Pons (tissue), 1 donor: ENCODE data around the gene BAG3.
"Not testable (repeated sequence)": the region's sequence is repeated elsewhere in the genome, so short reads cannot be mapped to it uniquely, and the experiment has no call there.

ENCODE experiments used
- DNase-seq: peaks from one replicate; pipeline ENCODE4 v3.0.0-alpha.2; 2016; ENCODE audit warnings: low spot score

BAG3 gene

GRCh38 chr10:119640875-119641526 is 10.2 kb upstream of the BAG3 start:
- DNase-seq: no peak

- no peak for DNase-seq
Measured at GRCh38 chr10:119642556-119643111, 8.5 kb upstream of the BAG3 start.

GRCh38 chr10:119643306-119644204 is 7.6 kb upstream of the BAG3 start:
- DNase-seq: no peak

- DNase-seq: no peak
Measured at GRCh38 chr10:119644205-119644814, 6.9 kb upstream of the BAG3 start.

GRCh38 chr10:119644994-119645393 is 6.2 kb upstream of the BAG3 start:
- DNase-seq: no peak

- no peak for DNase-seq
Measured at GRCh38 chr10:119650062-119650461, 1.1 kb upstream of the BAG3 start.

- no peak for DNase-seq
Measured at GRCh38 chr10:119651514-119652360, 557 bp downstream of the BAG3 start.

GRCh38 chr10:119652361-119652730 is 1.2 kb downstream of the BAG3 start:
- peak; percentile 66 for DNase-seq

- no peak for DNase-seq
Measured at GRCh38 chr10:119653209-119653608, 2.0 kb downstream of the BAG3 start.

GRCh38 chr10:119653916-119654315 is 2.7 kb downstream of the BAG3 start:
- DNase-seq: no peak

GRCh38 chr10:119654540-119654939 is 3.4 kb downstream of the BAG3 start:
- no peak for DNase-seq

- no peak for DNase-seq
Measured at GRCh38 chr10:119655566-119656001, 4.4 kb downstream of the BAG3 start.

- DNase-seq: no peak
Measured at GRCh38 chr10:119656760-119657159, 5.6 kb downstream of the BAG3 start.

- DNase-seq: peak; percentile 83
Measured at GRCh38 chr10:119657725-119658124, 6.5 kb downstream of the BAG3 start.

- DNase-seq: peak; percentile 51
Measured at GRCh38 chr10:119658274-119658673, 7.1 kb downstream of the BAG3 start.

GRCh38 chr10:119659951-119660350 is 8.8 kb downstream of the BAG3 start:
- no peak for DNase-seq

GRCh38 chr10:119662076-119662605 is 11.0 kb downstream of the BAG3 start:
- DNase-seq: not testable (repeated sequence)

GRCh38 chr10:119663866-119664698 is 12.9 kb downstream of the BAG3 start:
- DNase-seq: no peak

- no peak for DNase-seq
Measured at GRCh38 chr10:119665901-119666708, 14.9 kb downstream of the BAG3 start.

- DNase-seq: no peak
Measured at GRCh38 chr10:119666709-119667004, 15.5 kb downstream of the BAG3 start.
